HG02610 (cell line): ENCODE results near the gene CPNE4.
"Not testable (repeated sequence)": the region's sequence is repeated elsewhere in the genome, so short reads cannot be mapped to it uniquely, and the experiment has no call there.

Experiments used
- ATAC-seq: cut with Tn5 transposase; IDR thresholded peaks from one replicate; pipeline ENCODE4 v1.9.1; 2021; ENCODE audit warnings: mild to moderate bottlenecking, moderate library complexity; ENCODE audit not compliant: unreplicated experiment

Gene CPNE4

DNA sequence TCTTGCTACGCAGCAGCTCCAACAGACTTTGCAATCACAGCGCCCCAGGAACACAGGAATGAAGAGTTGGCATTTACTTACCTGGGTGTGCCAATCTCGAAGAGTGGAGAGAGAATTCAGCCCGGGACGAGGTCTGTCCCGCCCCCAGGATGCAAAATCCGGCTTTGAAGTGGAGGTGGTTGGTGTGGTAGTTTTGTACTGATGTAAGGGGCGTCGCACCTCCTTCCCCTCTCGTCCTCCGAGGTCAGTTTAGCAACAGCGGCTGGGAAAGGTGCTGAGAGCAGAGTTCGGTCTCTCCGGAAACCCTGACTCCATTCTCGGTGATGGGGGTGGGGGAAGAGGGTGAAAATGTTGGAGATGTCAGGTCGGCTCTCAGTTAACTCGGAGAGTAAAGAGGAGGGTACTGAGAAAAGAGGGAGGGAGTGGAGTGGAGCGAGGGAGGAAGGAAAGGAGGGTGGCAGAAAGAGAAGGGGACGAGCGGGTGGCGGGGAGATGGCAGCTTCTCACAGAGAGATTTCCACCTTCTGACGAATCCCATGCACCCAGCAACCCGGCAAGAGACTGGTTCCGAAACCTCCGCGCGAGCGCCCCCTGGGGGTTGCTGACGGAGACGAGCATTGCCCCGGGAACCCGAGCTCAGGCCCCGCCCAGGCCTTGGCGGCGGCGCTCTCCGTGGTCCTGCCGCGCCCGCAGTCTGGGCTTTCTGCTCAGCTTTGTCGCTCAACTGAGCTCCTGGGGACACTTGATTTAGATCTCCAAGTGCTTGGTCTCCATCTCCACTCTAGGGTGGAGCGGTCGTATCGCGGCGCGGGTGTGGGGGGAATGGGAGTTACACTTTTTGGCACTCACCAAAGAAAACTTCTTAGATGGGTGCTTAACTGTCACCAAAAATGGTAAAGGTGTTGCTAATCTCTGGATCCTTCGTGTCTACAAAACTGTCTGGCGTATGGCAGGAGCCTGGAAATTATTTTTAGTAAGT lies at the start of gene CPNE4:
Gene CPNE4 (minus strand): TSS at position 529 of the 979 bp plus-strand sequence.
- ATAC-seq: peak; percentile 77

DNA sequence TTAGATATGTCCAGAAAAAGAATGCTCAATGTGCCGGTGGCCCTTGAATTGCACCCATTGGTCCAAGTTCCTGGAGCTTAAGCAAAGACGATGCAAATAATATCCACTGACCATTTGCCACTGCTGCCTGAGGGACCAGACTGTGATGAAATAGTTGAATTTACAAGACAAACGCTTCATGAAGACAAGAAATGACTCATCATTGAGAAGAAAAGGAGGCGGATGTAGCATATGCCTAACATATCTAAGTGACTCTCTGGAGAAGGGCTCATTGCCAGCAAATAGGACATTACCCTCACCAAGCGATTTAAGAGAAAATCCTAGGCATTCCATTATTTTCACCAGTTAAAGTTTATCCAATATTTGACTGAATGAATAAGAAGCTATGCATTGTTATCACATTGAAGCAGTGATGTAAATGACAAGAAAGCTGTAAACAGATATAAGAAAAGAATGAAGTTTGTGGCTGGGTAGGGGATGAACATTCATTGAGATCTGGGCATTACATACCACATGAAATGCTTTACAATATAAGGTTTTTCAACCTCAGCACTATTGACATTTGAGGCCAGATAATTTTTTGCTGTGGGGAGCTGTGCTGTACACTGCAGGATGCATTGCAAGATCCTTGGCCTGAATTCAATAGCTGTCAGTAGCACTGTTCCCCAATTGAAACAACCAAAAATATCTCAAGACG lies 48.9 kb upstream of the CPNE4 start:
- ATAC-seq: no peak

DNA sequence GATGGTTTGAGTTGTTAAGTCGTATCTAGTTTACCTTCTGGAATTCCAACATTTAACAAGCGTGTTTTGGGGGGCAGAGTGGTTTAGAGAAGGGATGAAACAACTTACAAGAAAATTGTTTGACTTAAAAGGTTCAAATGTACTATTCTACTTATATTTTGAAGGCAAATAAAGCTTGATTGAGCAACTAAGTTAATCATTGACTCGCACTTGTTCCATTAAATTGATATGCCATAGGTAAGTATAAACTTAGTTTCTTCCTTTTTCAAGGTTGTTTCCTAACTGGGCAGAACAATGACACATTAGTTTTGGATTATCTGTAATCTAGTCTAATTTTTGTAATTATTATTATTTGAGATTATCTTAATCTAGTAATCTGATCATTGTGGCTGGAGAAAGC lies 48.3 kb upstream of the CPNE4 start:
- no peak for ATAC-seq

DNA sequence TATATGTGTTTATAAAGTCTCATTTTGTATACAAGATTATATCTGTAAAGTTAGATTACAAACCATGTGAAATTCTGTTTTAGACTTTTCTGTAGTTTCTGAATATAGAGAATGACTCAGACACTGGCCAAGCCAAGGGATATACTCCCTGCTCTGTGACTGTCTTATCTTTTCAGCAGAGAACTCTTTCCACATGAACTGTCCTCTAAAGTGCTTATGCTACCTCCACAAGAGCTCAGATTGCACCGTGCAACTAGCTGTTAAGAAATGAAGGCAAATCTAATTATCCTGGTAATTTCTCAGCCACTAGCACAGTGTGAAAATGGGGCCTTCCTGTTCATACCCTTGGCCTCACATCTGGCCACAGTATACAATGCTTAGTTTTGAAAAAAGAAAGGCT lies 44.3 kb upstream of the CPNE4 start:
- no peak for ATAC-seq

DNA sequence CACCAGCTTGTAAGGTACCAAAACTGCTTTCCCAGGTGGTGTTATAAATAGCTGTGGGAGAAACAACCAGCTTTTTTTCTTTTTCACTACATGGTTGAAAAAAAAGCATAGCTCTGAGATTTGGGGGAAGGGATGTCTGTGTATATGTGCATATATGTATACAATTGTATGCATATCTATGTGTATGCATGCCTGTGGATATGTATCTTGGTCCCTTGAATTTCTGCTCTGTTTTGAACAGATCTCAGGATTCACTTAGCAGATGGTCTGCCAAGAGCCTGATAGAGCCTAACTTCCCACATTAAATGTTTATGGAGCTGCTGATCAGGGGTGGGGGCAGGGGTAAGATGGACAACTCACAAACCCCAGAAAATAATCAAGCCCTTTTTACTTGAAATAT lies 39.0 kb upstream of the CPNE4 start:
- no peak for ATAC-seq

DNA sequence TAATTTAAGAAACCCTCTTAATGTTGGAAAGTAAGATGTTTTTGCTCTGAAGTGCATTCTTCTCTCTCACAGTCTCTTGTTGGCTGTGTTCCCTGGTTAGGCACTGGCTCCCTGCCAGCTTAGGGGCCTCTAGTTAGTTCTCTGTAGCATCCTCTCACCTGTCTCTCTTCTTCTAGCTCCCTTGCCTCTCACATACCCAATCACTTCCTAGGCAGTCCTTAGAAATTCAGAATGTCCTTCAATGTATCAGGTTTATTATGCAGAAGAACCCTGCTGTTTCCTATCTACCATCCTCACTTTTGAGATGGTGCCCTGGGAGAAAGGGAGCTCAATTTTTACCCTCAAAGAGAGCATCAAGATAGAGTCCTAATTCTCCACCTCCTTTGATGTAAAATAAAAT lies 36.2 kb upstream of the CPNE4 start:
- ATAC-seq: no peak

DNA sequence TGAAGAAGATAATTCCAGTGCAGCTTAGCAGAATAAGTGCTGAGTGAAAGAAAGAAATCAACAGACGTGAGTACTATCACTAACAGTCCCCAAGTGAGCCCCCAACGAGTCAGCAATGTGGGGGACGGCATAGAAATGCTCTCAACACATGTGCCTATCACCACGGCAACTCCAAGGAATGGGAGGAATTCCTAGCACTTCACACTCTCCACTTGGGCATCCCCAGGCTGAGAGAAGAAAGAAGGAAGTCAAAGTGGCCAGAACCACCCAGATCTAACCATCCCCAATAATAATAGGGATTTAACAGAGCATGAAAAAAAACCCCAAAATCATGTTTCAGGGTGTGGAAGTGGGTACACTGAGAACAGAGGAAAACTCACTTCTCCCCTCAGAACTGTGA lies 29.3 kb upstream of the CPNE4 start:
- ATAC-seq: no peak

DNA sequence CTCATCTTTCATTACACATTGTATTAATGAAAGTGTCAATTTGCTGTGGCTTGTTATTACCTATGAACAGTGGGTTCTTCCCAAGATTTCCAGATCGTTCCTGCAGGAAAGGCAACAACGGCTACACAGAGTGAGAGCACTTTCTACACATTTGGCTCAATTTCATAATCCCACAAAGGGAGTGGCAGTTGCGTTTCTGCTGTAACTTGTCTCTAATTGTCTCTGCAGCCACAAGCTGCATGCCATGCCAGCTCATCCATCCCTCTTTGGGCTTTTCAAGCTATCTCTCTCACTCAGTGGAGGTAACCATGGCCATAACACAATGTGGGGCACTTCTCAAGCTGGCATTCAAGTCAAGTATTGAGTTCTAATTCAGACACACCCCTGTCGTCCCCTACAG lies 27.7 kb upstream of the CPNE4 start:
- ATAC-seq: no peak

DNA sequence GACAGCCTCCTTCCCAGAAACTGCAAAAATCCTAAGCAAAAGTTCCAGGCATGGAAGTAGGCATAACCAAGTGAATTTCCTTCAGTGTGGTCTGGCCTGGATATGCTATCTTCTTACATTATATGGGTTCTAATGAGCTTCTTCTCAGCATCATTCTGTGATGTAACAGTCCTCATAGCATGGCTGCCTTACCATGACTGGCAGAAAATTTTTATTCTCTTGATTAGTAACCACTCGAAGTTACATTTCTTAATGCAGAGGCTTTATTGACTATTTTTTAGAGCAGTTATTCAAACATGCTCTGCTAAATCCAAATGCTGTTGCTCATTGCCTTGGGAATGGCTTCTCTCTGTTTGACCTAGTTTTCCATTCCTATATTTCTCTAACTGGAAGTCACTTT lies 21.1 kb upstream of the CPNE4 start:
- no peak for ATAC-seq

DNA sequence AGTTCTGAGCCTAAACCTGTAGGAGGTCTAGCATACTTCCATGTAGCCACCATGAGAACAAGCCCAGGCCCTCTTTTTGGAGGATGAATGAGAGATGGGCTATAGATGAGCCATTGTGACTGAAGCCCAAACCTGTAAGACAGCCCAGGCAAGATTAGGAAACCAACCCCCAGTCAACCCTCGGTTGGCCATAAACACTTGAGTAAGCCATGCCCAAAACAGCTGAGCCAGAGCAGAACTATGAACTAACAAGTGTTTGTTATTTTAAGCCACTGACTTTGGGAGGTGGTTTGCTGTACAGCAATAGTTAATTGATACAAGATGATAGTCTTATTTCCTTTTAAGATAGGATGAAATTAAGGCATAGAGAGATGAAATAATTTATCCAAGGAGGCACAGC lies 12.4 kb upstream of the CPNE4 start:
- no peak for ATAC-seq

DNA sequence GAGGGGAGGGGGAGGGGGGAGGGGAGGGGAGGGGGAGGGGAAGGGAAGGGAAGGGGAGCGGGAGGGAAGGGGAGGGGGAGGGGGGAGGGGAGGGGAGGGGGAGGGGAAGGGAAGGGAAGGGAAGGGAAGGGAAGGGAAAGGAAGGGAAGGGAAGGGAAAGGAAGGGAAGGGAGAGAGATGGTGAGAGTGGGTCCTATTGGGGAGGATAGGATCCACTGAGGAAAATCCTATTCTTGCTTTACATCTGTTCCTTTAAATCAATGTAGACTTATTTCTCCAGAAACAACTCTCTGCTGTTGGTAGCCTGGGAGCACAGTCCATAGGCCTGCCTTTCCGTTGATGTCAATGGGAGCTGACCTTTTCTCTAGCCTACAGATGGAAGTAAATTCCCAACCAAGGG lies 10.1 kb upstream of the CPNE4 start:
- not testable (repeated sequence) for ATAC-seq

DNA sequence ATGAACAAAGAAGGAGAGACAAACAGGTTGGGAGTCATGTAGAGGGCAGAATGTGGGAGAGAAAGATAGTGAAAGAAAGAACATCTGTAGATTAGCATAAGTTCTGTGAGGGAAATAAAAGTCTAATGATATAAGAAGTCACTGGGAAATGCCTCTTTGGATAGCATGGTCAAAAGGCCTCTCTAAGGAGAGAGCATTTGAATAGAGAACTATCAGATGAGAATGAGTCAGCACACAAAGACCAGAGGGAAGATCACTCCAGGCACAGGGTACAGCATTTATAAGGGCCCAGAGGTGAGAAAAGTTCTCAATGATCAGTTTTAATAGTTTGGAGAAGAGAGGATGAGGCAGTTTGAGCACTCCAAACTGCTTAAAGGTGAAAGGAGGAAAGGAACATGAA lies 7.9 kb upstream of the CPNE4 start:
- no peak for ATAC-seq

DNA sequence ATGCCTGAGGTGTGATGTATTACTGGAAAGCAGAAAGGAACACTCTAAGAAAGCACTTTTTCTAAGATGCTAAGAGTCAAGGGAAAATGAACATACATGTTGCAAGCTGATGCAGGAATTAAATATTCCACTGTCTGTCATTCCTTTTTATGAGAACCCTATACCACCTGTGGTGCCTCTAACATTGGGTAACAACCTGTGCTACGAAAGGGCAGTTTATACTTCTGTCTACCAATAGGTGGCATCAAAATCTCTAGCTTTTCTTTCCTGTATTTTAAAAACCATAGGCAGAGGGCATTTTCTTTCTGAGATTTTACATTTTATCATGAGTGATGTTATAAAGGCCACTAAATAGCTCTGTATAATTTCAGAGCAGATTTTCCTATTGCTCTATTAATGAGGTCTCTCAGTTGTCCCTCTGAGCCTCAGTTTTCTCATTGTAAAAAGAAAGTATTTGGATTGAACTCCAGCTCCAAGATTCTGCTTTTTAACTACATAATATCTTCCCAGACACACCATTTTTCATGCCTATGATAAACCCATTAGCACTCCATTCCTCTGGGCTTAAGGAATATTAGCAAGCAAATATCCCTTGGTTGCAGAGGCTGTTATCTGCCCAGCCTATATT lies 3.5 kb upstream of the CPNE4 start:
- no peak for ATAC-seq

DNA sequence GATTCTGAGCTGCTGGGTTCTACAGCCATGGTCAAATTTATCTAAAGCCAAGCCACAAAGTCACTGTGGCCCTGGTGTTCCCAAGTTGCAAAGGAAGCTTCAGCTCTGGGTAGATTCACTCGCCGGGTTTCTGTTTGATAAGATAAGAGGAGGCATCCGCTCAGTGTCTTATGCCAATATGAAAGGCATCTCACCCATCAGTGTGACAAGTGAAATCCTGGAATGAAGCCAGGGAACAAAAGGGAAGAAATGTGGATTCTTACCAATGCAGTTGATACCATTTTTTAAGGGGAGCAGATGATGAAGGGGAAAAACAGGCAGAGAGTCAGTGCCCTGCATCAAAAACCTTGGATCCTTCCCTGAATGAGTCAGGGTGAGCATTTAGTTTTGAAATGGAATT lies 2.8 kb upstream of the CPNE4 start:
- ATAC-seq: no peak

DNA sequence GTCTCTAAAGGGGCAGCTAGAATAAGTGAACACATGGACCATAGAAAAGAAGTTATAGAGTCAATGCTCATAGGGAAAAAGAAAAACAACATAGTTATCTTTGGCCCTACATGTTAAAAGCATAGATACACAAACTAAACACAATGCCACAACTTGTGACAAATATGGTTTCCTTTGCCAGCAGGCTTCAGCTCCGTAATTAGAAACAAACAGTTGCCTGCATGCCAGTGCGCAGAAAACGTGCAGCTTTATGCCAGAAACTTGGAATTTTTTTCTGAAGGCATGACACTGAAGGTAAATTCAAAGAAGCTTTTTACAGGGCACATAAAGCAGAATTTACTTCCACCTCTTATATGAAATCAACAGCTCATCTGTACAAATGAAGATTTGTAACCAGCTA lies 2.2 kb upstream of the CPNE4 start:
- no peak for ATAC-seq

DNA sequence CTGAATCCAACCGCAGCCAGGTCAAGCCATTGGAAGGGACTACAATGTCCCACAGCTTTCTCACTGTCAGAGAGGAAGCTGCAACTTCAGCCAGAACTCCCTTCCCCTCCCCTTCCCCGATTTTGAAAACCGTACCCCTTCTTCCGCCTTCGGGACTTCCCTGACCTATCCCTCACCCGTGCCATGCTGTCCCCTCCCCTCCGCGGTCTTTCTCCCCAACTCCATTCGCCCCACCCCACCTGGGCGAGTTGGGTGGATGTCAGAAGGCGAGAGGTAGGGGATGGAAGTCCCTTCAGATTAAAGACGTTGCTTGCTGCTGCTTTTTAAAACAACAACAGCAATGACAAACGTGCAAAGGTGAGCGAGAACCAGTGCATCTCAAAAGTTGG lies 723 bp downstream of the CPNE4 start:
- ATAC-seq: no peak

DNA sequence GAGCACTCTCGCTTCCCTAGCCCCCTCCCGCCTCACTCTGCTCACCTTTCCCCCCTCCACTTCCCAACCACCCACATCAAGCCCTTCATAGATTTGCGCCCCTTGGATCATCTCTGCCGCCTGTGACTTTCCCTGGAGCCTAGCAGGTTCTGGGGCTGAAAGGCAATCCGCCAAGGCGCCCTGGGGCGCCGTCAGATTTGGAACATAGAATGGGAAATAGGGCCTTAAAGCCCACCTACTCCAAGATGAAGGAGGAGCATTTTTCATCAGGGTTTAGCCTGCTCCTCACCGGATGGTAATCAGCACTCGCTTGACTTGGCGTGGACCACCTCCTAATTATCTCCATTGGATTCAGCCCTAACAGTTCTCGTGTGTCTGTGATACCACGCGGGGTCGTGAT lies 1.3 kb downstream of the CPNE4 start:
- no peak for ATAC-seq

DNA sequence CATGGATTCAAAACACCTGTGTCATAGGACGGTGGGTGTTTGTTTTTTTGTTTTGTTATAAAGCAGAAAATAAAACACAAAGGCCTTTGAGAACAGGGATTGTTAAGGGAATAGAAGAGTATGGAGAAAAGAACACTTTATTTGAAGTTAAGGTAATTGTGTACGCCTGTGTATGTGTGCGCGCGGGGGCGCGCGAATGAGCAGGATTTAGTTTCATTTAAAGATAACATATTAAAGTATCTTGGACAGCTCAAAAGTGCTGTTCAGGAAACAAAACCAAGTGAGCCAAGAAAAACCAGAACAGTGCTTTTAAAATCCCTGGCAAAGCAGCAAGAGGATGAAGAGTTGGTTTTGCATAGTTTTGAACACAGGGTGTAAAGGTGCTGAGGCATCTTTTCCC lies 1.9 kb downstream of the CPNE4 start:
- ATAC-seq: no peak

DNA sequence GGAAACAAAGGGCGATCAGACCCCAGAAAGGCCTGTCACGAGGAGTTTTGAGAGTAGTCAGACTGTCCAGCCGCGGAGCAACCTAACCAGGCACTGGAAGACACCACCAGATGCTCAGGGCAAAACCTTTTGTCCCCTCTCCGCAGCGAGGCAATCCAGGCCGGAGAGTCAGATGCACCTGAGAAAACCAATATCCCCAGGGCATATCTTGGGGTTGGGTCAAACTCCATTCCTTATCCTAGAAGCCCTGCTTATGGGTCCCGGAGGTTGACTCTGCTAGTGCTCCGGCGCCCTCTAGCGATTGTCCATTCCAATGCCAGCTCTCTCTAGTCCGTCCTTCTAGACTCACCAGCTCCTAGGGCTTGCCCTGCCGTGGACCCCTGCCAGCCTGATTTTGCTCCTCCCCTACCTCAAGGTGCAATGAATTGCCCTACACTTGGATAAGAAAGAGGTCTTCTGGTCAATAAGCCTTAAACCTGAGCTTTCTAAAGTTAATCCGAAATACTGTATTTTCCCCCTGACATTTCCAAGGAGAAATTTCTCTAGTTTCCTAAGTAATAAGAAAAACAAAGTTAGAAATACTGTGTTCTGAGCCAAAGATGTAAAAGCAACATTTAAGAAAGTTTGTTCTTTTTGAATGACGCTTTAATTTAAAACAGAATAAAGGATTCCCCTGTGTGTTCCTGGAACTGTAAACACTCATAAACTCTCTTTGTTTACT lies 5.5 kb downstream of the CPNE4 start:
- peak; percentile 83 for ATAC-seq

DNA sequence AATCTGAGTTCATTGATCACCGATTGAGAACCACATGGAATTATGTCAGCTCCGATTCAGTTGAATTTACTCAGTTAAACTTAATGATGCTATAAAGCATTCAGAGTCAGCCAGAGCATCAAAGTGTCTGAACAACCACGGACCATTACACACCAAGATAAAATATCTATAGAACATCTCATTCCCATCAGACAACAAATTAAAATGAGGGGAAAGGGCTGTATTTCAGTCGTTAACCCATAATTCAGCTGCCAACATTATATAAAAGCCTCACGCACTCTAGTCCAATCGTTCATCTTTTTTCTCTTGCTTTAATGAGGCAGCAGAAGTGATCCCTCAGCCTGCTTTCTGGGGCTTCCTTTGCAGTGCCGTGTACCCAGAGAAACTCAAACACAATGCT lies 11.9 kb downstream of the CPNE4 start:
- no peak for ATAC-seq

DNA sequence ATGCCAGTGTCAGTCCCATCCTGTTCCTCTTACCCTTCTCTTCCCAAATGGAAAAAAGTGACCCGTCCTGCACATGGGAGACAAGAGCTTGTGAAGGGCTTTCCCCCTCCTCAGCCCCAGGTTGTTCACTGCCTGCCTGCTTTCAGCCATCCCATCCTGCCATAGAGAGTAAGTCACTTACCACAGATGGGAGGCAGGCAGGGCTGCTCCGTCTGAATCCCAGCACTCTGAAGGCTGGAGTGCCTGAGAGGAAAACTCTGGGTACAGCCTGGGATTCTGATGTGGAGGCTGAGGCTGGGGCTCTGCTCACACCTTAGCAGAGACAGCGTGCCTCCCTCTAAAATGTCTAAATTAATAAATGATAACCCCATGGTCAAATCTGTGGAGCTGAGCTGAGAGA lies 14.8 kb downstream of the CPNE4 start:
- ATAC-seq: no peak
